PC-9 (cell line): ENCODE results near the gene GAL. TPM values are rescaled to one million over a fixed set of nuclear protein-coding genes. Genes with fewer than 3 reads are reported as not detected.

Experiments used
- BruUV-seq: library from RNA; stranded (reverse); fragments of 400-500 nt; replicated peaks from 2 replicates; lab custom pipeline; 2021; lab: Mats Ljungman, UMichigan
- CTCF ChIA-PET: fragments of 300-600 bp; sonication (Branson Sonifier 250); formaldehyde crosslinking; loops from one replicate; lab custom pipeline; 2022; ENCODE audit warnings: antibody characterized with exemption; lab: Charles Lee
- POLR2A ChIA-PET: fragments of 300-600 bp; sonication (Branson Sonifier 250); formaldehyde crosslinking; loops from one replicate; lab custom pipeline; 2022; ENCODE audit warnings: antibody characterized with exemption; ENCODE audit not compliant: unreplicated experiment; lab: Charles Lee
- DNase-seq, 2 experiments: peaks; one replicate each; pipeline versions ENCODE4 v3.0.0 to v3.0.0-alpha.2; 2015 to 2022; ENCODE audit warnings: mixed read lengths in 1 of 2
- H2AFZ ChIP-seq: fragments of 200-600 bp; sonication (generic); 2 replicates; pipeline ENCODE4 v1.8.1; 2017; ENCODE audit warnings: antibody characterized with exemption
- H3F3A ChIP-seq: fragments of 200-600 bp; sonication (generic); 2 replicates; pipeline ENCODE4 v1.8.1; 2017; ENCODE audit warnings: antibody characterized with exemption, mild to moderate bottlenecking, low read depth; ENCODE audit not compliant: insufficient read depth
- H3K27ac ChIP-seq: fragments of 200-600 bp; sonication (generic); 2 replicates; pipeline ENCODE4 v1.6.1; 2016; ENCODE audit warnings: mixed run types
- H3K27me3 ChIP-seq: fragments of 200-600 bp; sonication (generic); 2 replicates; pipeline ENCODE4 v1.6.1; 2016; ENCODE audit warnings: low read depth, mixed run types; ENCODE audit not compliant: insufficient read depth
- H3K36me3 ChIP-seq: fragments of 200-600 bp; sonication (generic); 2 replicates; pipeline ENCODE4 v1.6.1; 2016; ENCODE audit warnings: low read depth, mixed run types
- H3K4me1 ChIP-seq: fragments of 200-600 bp; sonication (generic); replicated peaks from 2 replicates; pipeline ENCODE4 v1.6.1; 2016; ENCODE audit warnings: mixed run types; ENCODE audit not compliant: insufficient read depth
- H3K4me2 ChIP-seq: fragments of 200-600 bp; sonication (generic); 2 replicates; pipeline ENCODE4 v1.6.1; 2017; ENCODE audit warnings: mixed run types
- H3K4me3 ChIP-seq: fragments of 200-600 bp; sonication (generic); 2 replicates; pipeline ENCODE4 v1.6.1; 2016; ENCODE audit warnings: mixed run types
- H3K79me2 ChIP-seq: fragments of 200-600 bp; sonication (generic); 2 replicates; pipeline ENCODE4 v1.6.1; 2017; ENCODE audit warnings: low read depth, mixed run types
- H3K9me2 ChIP-seq: fragments of 200-600 bp; sonication (generic); 2 replicates; pipeline ENCODE4 v1.8.1; 2017; ENCODE audit warnings: mild to moderate bottlenecking; ENCODE audit not compliant: insufficient read depth
- H3K9me3 ChIP-seq: fragments of 200-600 bp; sonication (generic); 2 replicates; pipeline ENCODE4 v1.8.1; 2016; ENCODE audit warnings: low read depth; ENCODE audit not compliant: insufficient read depth
- H4K20me1 ChIP-seq: fragments of 200-600 bp; sonication (generic); 2 replicates; pipeline ENCODE4 v1.8.1; 2017; ENCODE audit not compliant: insufficient read depth
- EZH2 ChIP-seq: fragments of 200-600 bp; sonication (generic); IDR thresholded peaks from 2 replicates; pipeline ENCODE4 v1.8.0; 2017; ENCODE audit warnings: antibody characterized with exemption, low read depth
- intact Hi-C: fragments of 100-400 bp; cut with micrococcal nuclease; formaldehyde crosslinking; loops from one replicate; pipeline ENCODE4 v1.10.0; 2022; ENCODE audit not compliant: unreplicated experiment
- total RNA-seq: library from RNA; stranded (reverse); gene quantifications from 2 replicates; pipeline ENCODE4 v1.2.3, GENCODE V29; 2021
- TF ChIP-seq, protein P1 (sequence below): fragments of 200-600 bp; sonication (generic); conservative IDR thresholded peaks from 2 replicates; pipeline ENCODE4 v1.6.1; 2017; ENCODE audit warnings: mixed run types, antibody characterized with exemption, mild to moderate bottlenecking, moderate library complexity

GAL gene
- total RNA-seq, 1 experiment from 2014 or later = 12.8 TPM

DNA sequence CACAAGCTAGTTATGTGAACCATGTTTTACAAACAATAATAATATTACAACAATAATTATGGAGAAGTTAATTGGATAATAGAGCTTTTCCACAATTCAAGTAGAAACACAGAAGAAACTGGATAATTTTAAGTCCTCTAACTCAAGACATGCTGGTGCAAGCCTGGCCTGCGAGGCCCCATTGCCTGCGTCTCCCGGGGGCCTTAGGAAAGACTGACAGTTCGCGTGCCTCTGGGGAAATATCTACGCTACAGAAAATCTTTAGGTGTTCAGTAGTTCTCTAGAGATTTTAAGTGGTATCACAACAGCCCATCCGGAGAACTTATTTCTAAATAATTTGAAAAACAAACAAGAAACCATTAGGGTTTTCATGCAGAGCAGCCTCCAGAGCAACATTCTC is 23.2 kb downstream of the GAL start:
- H3F3A ChIP-seq = no peaks in the 10 kb centered on the region
- ChIA-PET POLR2A (no interaction called here), CTCF (no interaction called here)
- H3K4me3 ChIP-seq = no peak overlapping the region
- intact Hi-C loops = no loop called here
- TF ChIP-seq, protein P1, sequence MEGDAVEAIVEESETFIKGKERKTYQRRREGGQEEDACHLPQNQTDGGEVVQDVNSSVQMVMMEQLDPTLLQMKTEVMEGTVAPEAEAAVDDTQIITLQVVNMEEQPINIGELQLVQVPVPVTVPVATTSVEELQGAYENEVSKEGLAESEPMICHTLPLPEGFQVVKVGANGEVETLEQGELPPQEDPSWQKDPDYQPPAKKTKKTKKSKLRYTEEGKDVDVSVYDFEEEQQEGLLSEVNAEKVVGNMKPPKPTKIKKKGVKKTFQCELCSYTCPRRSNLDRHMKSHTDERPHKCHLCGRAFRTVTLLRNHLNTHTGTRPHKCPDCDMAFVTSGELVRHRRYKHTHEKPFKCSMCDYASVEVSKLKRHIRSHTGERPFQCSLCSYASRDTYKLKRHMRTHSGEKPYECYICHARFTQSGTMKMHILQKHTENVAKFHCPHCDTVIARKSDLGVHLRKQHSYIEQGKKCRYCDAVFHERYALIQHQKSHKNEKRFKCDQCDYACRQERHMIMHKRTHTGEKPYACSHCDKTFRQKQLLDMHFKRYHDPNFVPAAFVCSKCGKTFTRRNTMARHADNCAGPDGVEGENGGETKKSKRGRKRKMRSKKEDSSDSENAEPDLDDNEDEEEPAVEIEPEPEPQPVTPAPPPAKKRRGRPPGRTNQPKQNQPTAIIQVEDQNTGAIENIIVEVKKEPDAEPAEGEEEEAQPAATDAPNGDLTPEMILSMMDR = no peak
- no peak for TF ChIP-seq EZH2
- H2AFZ ChIP-seq = no peak overlapping the region
- no peaks in the 10 kb centered on the region for H3K79me2 ChIP-seq
- no peaks in the 10 kb centered on the region for H3K36me3 ChIP-seq
- H3K4me2 ChIP-seq = no peak overlapping the region
- H3K9me3 ChIP-seq = no peaks in the 10 kb centered on the region
- H3K27ac ChIP-seq = no peak overlapping the region
- H3K4me1 ChIP-seq = no peaks in the 10 kb centered on the region
- H3K27me3 ChIP-seq = peaks cover 46% of the 10 kb centered on the region
- no peaks in the 10 kb centered on the region for H4K20me1 ChIP-seq
- H3K9me2 ChIP-seq = no peaks in the 10 kb centered on the region
- no peak for DNase-seq
- no TSS peak for BruUV-seq

DNA sequence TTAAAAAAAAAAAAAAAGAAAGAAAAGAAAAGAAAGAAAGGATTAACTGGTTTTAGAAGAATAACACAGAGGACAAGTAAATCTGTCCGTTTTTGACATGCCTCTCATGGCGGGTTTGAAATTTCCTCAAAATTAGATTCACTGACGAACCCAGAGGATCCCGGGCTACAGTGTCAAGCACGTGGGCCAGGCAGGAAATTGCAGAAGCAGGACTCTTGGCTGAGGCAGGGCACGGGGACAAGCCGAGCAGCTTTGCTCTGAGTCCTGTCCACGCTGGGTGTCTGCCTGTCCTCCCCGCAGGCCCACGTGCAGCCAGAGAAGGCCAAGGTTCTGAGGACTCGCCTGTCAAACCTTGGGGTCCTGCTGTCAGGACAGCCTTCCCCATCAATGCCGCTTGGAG is 24.7 kb downstream of the GAL start:
- no peak for TF ChIP-seq EZH2
- TF ChIP-seq, protein P1 = no peak
- H2AFZ ChIP-seq = no peak overlapping the region
- no peaks in the 10 kb centered on the region for H3K9me2 ChIP-seq
- CTCF ChIA-PET = no interaction called here
- peaks cover 49% of the 10 kb centered on the region for H3K27me3 ChIP-seq
- H3K36me3 ChIP-seq = no peaks in the 10 kb centered on the region
- intact Hi-C loops = no loop called here
- H3K4me1 ChIP-seq = no peaks in the 10 kb centered on the region
- no peaks in the 10 kb centered on the region for H4K20me1 ChIP-seq
- no peaks in the 10 kb centered on the region for H3F3A ChIP-seq
- DNase-seq = no peak
- no peaks in the 10 kb centered on the region for H3K9me3 ChIP-seq
- H3K4me3 ChIP-seq = no peak overlapping the region
- H3K4me2 ChIP-seq = no peak overlapping the region
- H3K27ac ChIP-seq = no peak overlapping the region
- no peaks in the 10 kb centered on the region for H3K79me2 ChIP-seq
- POLR2A ChIA-PET = no interaction called here
- no TSS peak for BruUV-seq

- no peaks in the 10 kb centered on the region for H3K9me2 ChIP-seq
- no TSS peak for BruUV-seq
- CTCF ChIA-PET = no interaction called here
- H3K27me3 ChIP-seq = peaks cover 47% of the 10 kb centered on the region
- H3K4me1 ChIP-seq = no peaks in the 10 kb centered on the region
- POLR2A ChIA-PET = no interaction called here
- no peaks in the 10 kb centered on the region for H3F3A ChIP-seq
- H3K36me3 ChIP-seq = no peaks in the 10 kb centered on the region
- intact Hi-C loops = no loop called here
- DNase-seq = no peak
- H3K4me2 ChIP-seq = no peak overlapping the region
- no peak overlapping the region for H3K4me3 ChIP-seq
- H3K9me3 ChIP-seq = no peaks in the 10 kb centered on the region
- H3K27ac ChIP-seq = no peak overlapping the region
- H4K20me1 ChIP-seq = no peaks in the 10 kb centered on the region
- TF ChIP-seq, protein P1 = no peak
- no peak for TF ChIP-seq EZH2
- H3K79me2 ChIP-seq = no peaks in the 10 kb centered on the region
- no peak overlapping the region for H2AFZ ChIP-seq
Observed at GRCh38 chr11:68710409-68710808, 26.1 kb downstream of the GAL start.
